Activated naive CD8-positive, alpha-beta T cell treated with anti-CD3 and anti-CD28 coated beads, Interleukin-2, amount 10 ng/mL, durations not matched to agents 7 days and 5 days (primary cell): ENCODE data around the gene PPARG. TPM values are rescaled to one million over a fixed set of nuclear protein-coding genes. Genes with fewer than 3 reads are reported as not detected.
A peak's percentile ranks its signal among the peaks of the same experiment; 100 is the strongest.
"Not testable (repeated sequence)": the region's sequence is repeated elsewhere in the genome, so short reads cannot be mapped to it uniquely, and the experiment has no call there.

Experiments
- ATAC-seq: fragments of 150-1000 bp; cut with Tn5 transposase; one replicate; pipeline ENCODE4 v1.10.0; 2021; ENCODE audit warnings: low read depth, moderate library complexity
- POLR2A ChIA-PET: fragments of 350-600 bp; sonication (Branson Sonifier 250); formaldehyde crosslinking; loops from one replicate; lab custom pipeline; 2021; ENCODE audit warnings: antibody characterized with exemption; lab: Charles Lee
- DNase-seq: peaks from one replicate; pipeline ENCODE4 v3.0.0; 2021
- H3K27ac Mint-ChIP-seq: one replicate; pipeline ENCODE4 v1.8.0; 2022; ENCODE audit warnings: mild to moderate bottlenecking, mixed read lengths
- H3K27me3 Mint-ChIP-seq: one replicate; pipeline ENCODE4 v1.8.0; 2022; ENCODE audit warnings: mild to moderate bottlenecking, moderate library complexity, mixed read lengths
- H3K36me3 Mint-ChIP-seq: one replicate; pipeline ENCODE4 v1.8.0; 2021; ENCODE audit warnings: mild to moderate bottlenecking, mixed read lengths
- H3K4me1 Mint-ChIP-seq: one replicate; pipeline ENCODE4 v1.8.0; 2021; ENCODE audit warnings: mixed read lengths
- H3K4me3 Mint-ChIP-seq: one replicate; pipeline ENCODE4 v1.8.0; 2022; ENCODE audit warnings: mild to moderate bottlenecking, moderate library complexity, mixed read lengths
- H3K9me3 Mint-ChIP-seq: one replicate; pipeline ENCODE4 v1.8.0; 2021; ENCODE audit warnings: mixed read lengths
- total RNA-seq, 2 experiments: library from RNA; stranded (reverse); gene quantifications; one replicate each; pipeline ENCODE4 v1.2.3, GENCODE V29; 2021

The PPARG gene
- total RNA-seq, 2 experiments from 2014 or later: 0.68 to 1.0 TPM

GRCh38 chr3:12371525-12372140 is 82.8 kb downstream of the PPARG start:
- H3K4me3 Mint-ChIP-seq: no peak overlapping the region
- no peak for DNase-seq
- peaks cover 2% of the 10 kb centered on the region for H3K27me3 Mint-ChIP-seq
- POLR2A ChIA-PET: no interaction called here
- no peak overlapping the region for H3K27ac Mint-ChIP-seq
- H3K36me3 Mint-ChIP-seq: no peaks in the 10 kb centered on the region
- ATAC-seq: no peak
- H3K4me1 Mint-ChIP-seq: no peaks in the 10 kb centered on the region
- H3K9me3 Mint-ChIP-seq: peaks cover 2% of the 10 kb centered on the region

- ATAC-seq (no peak), DNase-seq (no peak)
- H3K9me3 Mint-ChIP-seq: peaks cover 2% of the 10 kb centered on the region
- no peak overlapping the region for H3K4me3 Mint-ChIP-seq
- H3K27me3 Mint-ChIP-seq: peaks cover 2% of the 10 kb centered on the region
- POLR2A ChIA-PET: no interaction called here
- no peaks in the 10 kb centered on the region for H3K4me1 Mint-ChIP-seq
- H3K27ac Mint-ChIP-seq: no peak overlapping the region
- no peaks in the 10 kb centered on the region for H3K36me3 Mint-ChIP-seq
These were observed 83.9 kb downstream of the PPARG start for GRCh38 chr3:12372741-12373280.

GRCh38 chr3:12375572-12375971 is 86.7 kb downstream of the PPARG start:
- Mint-ChIP-seq H3K27me3 (peaks cover 2% of the 10 kb centered on the region), H3K36me3 (no peaks in the 10 kb centered on the region), H3K9me3 (peaks cover 6% of the 10 kb centered on the region), H3K4me3 (no peak overlapping the region), H3K27ac (no peak overlapping the region), H3K4me1 (peaks cover 9% of the 10 kb centered on the region)
- DNase-seq (no peak), ATAC-seq (no peak)
- POLR2A ChIA-PET: no interaction called here

GRCh38 chr3:12379640-12380429 is 91.0 kb downstream of the PPARG start:
- POLR2A ChIA-PET: no interaction called here

DNA sequence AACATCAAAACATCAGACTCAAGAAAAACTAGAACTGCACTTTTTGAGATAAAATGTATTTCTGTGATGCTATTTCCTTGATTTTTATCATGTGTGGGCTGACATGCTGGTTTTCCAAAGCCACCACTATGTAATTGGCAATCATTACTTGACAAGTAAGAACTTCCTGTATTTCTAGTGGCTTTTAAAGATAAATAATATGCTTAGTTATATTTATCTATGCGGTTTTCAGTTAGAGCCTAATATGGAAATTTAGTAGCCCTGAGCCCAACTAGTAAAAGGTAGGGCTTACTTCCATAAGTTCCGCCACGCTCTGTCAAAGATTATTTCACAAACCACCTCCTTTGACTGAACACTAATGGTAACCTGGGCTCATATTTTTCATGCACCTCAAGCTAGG is 91.6 kb downstream of the PPARG start:
- Mint-ChIP-seq H3K27me3 (no peaks in the 10 kb centered on the region), H3K4me3 (no peak overlapping the region), H3K36me3 (no peaks in the 10 kb centered on the region), H3K9me3 (peaks cover 5% of the 10 kb centered on the region), H3K4me1 (peaks cover 14% of the 10 kb centered on the region), H3K27ac (no peak overlapping the region)
- POLR2A ChIA-PET: no interaction called here
- ATAC-seq: no peak
- DNase-seq: no peak

More at GRCh38 chr3:12379640-12380429, 91.0 kb downstream of the PPARG start:
- no peak for ATAC-seq
- no peak for DNase-seq
- Mint-ChIP-seq H3K4me3 (no peak overlapping the region), H3K27me3 (no peaks in the 10 kb centered on the region), H3K27ac (no peak overlapping the region), H3K4me1 (peaks cover 11% of the 10 kb centered on the region), H3K36me3 (no peaks in the 10 kb centered on the region), H3K9me3 (peaks cover 6% of the 10 kb centered on the region)

DNA sequence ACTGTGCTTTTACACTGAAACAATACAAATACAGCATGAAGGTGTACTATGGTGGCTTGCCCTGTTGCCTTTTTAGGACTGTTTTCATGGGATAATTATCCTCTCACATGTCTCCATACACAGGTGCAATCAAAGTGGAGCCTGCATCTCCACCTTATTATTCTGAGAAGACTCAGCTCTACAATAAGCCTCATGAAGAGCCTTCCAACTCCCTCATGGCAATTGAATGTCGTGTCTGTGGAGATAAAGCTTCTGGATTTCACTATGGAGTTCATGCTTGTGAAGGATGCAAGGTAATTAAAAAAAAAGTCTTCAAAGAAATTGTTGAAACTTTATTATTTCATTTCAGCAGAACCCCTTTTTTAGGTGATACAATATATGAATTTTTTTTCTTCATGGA is 92.3 kb downstream of the PPARG start:
- H3K9me3 Mint-ChIP-seq: peaks cover 5% of the 10 kb centered on the region
- no peak for DNase-seq
- H3K4me1 Mint-ChIP-seq: peaks cover 14% of the 10 kb centered on the region
- POLR2A ChIA-PET: no interaction called here
- ATAC-seq: no peak
- no peak overlapping the region for H3K4me3 Mint-ChIP-seq
- no peak overlapping the region for H3K27ac Mint-ChIP-seq
- peaks cover 2% of the 10 kb centered on the region for H3K27me3 Mint-ChIP-seq
- no peaks in the 10 kb centered on the region for H3K36me3 Mint-ChIP-seq

GRCh38 chr3:12383218-12383617 is 94.3 kb downstream of the PPARG start:
- H3K4me1 Mint-ChIP-seq: peaks cover 14% of the 10 kb centered on the region
- no peak overlapping the region for H3K4me3 Mint-ChIP-seq
- peaks cover 8% of the 10 kb centered on the region for H3K27me3 Mint-ChIP-seq
- ATAC-seq (no peak), DNase-seq (no peak)
- H3K36me3 Mint-ChIP-seq: peaks cover 1% of the 10 kb centered on the region
- H3K9me3 Mint-ChIP-seq: peaks cover 7% of the 10 kb centered on the region
- no peak overlapping the region for H3K27ac Mint-ChIP-seq
- POLR2A ChIA-PET: no interaction called here

GRCh38 chr3:12384451-12385233 is 95.8 kb downstream of the PPARG start:
- POLR2A ChIA-PET: no interaction called here
- H3K9me3 Mint-ChIP-seq: peaks cover 4% of the 10 kb centered on the region
- peak; percentile 22 for ATAC-seq
- H3K36me3 Mint-ChIP-seq: peaks cover 4% of the 10 kb centered on the region
- DNase-seq: no peak
- no peak overlapping the region for H3K27ac Mint-ChIP-seq
- H3K4me1 Mint-ChIP-seq: peaks cover 13% of the 10 kb centered on the region
- H3K27me3 Mint-ChIP-seq: peaks cover 11% of the 10 kb centered on the region
- H3K4me3 Mint-ChIP-seq: no peak overlapping the region

GRCh38 chr3:12386514-12387291 is 97.8 kb downstream of the PPARG start:
- H3K4me3 Mint-ChIP-seq, H3K4me1 Mint-ChIP-seq, ATAC-seq, H3K36me3 Mint-ChIP-seq, H3K27ac Mint-ChIP-seq, POLR2A ChIA-PET, DNase-seq, H3K9me3 Mint-ChIP-seq: not testable (repeated sequence)
- peaks cover 12% of the 10 kb centered on the region for H3K27me3 Mint-ChIP-seq

DNA sequence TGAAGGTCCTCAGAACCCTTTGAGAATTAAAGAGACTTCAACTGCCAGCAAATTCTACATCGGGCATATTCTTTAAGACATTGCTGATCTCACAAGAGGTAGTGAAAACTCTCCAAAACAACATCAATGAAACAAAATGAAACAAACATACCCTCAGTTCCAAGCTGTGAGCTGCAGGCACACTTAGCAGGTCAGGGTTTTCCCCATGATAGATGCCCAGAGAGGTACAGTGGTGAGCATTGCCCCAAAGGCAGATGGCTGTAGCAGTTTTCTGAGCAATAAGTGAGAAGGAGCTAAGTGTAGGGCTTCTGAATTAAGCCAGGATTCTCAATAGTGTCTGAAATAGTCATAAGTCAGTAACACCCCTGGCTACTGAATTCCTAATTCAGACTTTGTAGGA is 99.3 kb downstream of the PPARG start:
- Mint-ChIP-seq H3K27me3 (peaks cover 14% of the 10 kb centered on the region), H3K9me3 (peaks cover 2% of the 10 kb centered on the region), H3K4me3 (no peak overlapping the region), H3K4me1 (peaks cover 6% of the 10 kb centered on the region), H3K36me3 (peaks cover 4% of the 10 kb centered on the region), H3K27ac (no peak overlapping the region)
- POLR2A ChIA-PET: no interaction called here
- ATAC-seq: no peak
- no peak for DNase-seq

DNA sequence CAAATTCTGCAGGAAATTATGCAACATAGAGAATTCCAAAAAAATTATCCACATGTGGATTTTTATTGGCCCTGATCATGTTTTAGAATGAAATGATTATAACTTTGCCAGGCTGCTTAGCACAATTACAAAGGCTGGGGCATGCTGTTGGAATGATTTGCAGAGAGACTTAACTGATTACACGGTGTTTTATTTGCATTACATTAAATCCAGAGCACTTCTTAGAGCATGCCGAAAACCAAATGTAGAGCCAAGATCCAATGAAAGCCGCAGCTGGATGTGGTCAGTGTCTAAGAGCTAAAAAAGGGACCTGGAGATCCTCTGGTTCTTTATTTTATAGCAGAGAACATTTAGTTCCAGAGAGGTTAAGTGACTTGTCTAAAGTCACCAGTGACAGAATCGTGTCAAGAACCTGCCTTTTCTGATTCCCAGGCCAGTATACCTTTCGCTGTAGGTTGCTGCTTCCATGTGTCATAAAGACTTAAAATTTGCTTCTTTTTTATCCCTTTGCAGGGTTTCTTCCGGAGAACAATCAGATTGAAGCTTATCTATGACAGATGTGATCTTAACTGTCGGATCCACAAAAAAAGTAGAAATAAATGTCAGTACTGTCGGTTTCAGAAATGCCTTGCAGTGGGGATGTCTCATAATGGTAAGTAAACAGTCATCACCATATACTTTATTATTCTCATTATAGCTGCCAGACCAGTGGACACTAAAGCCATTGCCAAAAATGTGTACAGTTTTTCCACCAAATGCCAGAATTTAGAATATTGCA is 103.4 kb downstream of the PPARG start:
- Mint-ChIP-seq H3K9me3 (peaks cover under 1% of the 10 kb centered on the region), H3K27ac (no peak overlapping the region), H3K4me3 (no peak overlapping the region), H3K36me3 (peaks cover 4% of the 10 kb centered on the region), H3K4me1 (peaks cover 11% of the 10 kb centered on the region), H3K27me3 (peaks cover 12% of the 10 kb centered on the region)
- POLR2A ChIA-PET: no interaction called here
- DNase-seq: no peak
- no peak for ATAC-seq

DNA sequence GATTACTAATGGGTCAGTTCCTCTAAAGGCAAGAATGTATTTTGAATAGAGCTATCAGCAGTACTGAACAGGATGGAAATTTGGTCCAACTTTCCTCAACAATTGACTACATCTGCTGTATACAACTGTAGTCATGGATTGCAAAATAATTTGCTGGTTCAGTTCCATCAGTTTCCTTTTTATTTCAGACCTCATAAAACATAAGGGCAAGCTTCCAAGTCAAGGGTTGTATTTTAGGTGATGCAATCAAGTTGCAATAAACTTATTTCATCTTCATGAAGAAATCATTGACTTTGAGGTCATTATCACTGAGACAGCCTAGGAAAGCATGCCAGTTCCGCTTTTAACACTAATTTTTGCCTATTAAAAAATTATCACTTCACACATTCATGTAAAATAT is 105.0 kb downstream of the PPARG start:
- Mint-ChIP-seq H3K4me3 (no peak overlapping the region), H3K9me3 (no peaks in the 10 kb centered on the region), H3K36me3 (peaks cover 4% of the 10 kb centered on the region), H3K4me1 (peaks cover 11% of the 10 kb centered on the region), H3K27ac (no peak overlapping the region), H3K27me3 (peaks cover 15% of the 10 kb centered on the region)
- no peak for ATAC-seq
- POLR2A ChIA-PET: no interaction called here
- DNase-seq: no peak
